Omental fat pad (tissue), 4 donors: ENCODE measurements around the gene ARRDC1. TPM values are rescaled to one million over a fixed set of nuclear protein-coding genes. Genes with fewer than 3 reads are reported as not detected.

ENCODE experiments used
- ATAC-seq: fragments of 150-250 bp; one replicate; pipeline ENCODE4 v1.9.1; 2016; ENCODE audit warnings: mild to moderate bottlenecking, moderate library complexity; ENCODE audit not compliant: low FRiP score
- DNase-seq: peaks from one replicate; pipeline ENCODE4 v3.0.0-alpha.2; 2019; ENCODE audit warnings: low spot score
- total RNA-seq, 4 donors: library from RNA; depleted of rRNA; stranded (reverse); fragments of >200 nt; gene quantifications; one replicate each; pipeline ENCODE4 v1.1.0, GENCODE V29; 2016
- TF ChIP-seq, protein P1 (sequence below), 3 donors: fragments of 450-650 bp; IDR thresholded peaks; one replicate each; pipeline ENCODE4 v1.5.1; 2016 to 2017; ENCODE audit warnings: antibody characterized with exemption in 3 of 3, mild to moderate bottlenecking in 3 of 3, moderate library complexity in 2 of 3

Gene ARRDC1
- total RNA-seq, 4 donors from 2014 or later = 23.4 to 39.2 (median 33.3) TPM

DNA sequence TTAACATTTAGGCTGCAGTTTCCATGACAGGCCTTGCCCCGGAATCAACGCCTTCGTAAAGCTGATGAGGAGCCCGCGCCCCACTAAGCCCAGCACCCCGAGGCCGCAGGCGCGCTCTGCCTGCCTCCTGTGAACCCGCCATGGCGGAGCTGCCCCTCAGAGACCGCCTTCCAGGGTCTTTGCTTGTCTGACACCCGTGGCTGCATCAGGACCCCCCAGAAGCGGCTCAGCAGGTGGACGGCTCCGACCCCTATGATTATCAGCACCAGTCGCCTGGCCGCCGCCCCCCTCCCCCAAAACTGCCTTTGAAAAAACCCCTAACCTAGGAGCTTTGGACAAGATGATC lies 26.3 kb upstream of the ARRDC1 start:
- TF ChIP-seq, protein P1, sequence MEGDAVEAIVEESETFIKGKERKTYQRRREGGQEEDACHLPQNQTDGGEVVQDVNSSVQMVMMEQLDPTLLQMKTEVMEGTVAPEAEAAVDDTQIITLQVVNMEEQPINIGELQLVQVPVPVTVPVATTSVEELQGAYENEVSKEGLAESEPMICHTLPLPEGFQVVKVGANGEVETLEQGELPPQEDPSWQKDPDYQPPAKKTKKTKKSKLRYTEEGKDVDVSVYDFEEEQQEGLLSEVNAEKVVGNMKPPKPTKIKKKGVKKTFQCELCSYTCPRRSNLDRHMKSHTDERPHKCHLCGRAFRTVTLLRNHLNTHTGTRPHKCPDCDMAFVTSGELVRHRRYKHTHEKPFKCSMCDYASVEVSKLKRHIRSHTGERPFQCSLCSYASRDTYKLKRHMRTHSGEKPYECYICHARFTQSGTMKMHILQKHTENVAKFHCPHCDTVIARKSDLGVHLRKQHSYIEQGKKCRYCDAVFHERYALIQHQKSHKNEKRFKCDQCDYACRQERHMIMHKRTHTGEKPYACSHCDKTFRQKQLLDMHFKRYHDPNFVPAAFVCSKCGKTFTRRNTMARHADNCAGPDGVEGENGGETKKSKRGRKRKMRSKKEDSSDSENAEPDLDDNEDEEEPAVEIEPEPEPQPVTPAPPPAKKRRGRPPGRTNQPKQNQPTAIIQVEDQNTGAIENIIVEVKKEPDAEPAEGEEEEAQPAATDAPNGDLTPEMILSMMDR (IDR thresholded peaks at IDR 0.05) = no peak
- DNase-seq (no peak), ATAC-seq (no peak)

DNA sequence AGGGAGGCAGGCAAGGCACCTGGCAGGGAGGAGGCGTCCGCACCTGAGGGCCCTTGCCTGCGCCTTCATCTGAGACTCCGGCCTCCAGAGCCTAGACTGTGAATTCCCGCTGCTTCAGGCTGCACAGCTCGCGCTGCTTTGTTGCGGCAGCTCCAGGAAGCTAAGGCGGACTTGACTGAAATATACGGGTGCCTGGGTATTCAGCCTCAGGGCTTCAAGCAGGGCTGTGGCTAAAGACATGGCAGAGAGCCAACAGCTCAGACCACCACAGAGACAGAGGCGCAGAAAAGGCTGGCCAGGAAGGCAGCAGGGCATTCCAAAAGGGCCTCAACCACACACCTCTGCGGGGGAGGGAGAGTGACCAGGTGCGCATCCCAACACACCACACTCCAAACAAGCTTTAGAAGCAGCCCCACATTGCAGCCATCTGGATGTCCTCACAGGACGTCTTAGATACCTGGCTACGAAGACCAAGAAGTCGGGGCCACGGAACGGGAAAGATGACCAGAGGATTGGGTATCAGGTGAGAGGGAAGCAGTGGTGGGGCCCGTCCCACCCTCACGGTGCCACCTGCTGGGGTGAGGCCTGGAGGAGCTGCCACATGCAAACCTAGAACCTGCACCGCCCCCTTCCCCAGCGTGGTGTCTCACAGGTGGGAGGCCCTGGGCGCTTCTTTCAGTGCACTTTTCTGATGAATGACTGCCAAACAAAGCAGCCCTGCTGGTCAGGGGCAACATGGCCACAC lies 25.1 kb upstream of the ARRDC1 start:
- no peak for ATAC-seq
- TF ChIP-seq, protein P1 (IDR thresholded peaks at IDR 0.05) = no peak
- DNase-seq = no peak

DNA sequence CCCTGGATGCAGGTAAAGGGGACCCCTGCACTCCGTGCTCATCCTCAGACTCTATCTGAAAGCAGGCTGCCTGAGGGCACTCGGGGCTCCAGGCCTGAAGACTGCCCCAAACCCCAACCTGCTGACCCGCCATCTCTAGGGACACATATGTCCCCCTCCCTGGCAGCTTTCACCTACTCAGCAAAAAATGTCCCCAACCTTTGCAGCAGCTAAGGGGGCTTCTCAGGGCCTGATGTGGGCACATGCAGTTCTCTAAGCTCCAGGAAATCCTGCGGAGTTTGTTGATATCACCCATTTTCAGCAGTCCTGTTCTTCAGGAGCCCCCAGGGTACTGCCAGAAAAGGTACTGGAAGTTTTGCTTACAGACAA lies 24.5 kb upstream of the ARRDC1 start:
- ATAC-seq = no peak
- DNase-seq = no peak
- TF ChIP-seq, protein P1 (IDR thresholded peaks at IDR 0.05) = no peak

DNA sequence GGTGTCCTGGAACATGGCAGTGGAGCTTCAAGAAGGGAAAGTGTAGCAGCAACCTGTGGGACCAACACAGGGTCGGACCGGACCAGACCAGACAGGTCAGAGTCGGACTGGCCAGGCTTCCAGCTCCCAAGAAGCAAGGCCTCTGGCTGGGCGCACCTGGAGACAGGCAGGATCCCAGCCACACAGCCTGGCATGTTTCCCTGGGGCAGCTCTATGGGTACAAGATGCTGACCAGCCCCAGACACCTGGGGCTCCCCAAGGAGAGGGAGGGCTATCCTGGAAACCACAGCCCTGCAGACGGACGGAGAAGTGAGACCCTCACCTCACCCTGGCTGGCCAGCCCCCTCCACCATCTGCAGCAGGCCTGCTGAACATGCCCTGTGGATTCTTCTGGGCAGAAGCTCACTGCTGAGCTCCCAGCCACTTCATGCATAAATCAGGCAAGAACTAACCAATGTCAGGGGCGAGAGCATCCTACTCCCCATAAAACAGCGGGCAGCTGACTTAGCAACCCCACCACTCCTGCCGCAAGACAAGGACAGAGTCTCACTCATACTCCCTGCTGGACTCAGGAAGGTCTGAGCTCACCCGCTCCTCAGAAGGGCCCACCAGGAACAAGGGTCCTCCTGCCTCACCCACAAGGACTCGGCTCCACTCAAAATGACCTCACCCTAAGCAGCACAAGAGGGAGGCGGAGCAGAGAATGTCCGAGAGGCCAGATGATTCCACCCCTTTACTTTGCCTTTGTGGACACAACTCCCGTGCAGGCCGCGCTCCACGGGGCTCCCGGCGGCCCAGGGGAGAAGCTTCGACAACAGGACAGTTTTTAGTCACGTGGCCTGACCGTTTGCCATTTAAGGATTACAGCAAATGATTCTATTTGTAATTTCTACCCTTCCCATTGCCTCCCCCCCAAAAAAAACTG lies 23.9 kb upstream of the ARRDC1 start:
- TF ChIP-seq, protein P1 (IDR thresholded peaks at IDR 0.05) = no peak
- no peak for DNase-seq
- ATAC-seq = no peak

DNA sequence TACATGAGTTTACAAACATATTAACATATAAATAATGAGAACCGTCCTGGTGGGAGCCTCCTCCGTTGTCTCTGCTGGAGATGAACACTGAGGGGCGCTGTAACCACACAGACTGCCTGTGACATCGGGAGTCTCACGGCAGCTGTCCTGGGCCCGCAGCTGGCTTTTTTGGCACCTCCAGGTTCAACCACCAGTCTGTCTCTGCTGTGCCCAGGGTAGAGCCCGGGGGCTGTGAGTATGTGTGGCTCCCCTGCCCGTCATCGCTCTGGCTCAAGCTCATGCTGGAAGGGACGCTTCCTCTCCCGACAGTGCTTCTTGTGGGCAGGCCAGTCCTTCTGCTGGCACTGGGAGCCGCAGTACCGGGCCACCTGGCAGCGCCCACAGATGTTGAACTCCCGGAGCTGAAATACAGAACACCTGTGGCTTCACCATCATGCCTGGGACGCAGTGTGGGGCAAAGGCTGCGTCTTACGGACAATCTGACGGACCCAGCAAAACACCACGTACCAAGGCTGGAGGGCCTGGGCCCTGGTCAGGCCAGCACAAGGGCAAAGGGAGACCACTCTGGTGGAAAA lies 23.1 kb upstream of the ARRDC1 start:
- TF ChIP-seq, protein P1 (IDR thresholded peaks at IDR 0.05) = no peak
- ATAC-seq (no peak), DNase-seq (no peak)

DNA sequence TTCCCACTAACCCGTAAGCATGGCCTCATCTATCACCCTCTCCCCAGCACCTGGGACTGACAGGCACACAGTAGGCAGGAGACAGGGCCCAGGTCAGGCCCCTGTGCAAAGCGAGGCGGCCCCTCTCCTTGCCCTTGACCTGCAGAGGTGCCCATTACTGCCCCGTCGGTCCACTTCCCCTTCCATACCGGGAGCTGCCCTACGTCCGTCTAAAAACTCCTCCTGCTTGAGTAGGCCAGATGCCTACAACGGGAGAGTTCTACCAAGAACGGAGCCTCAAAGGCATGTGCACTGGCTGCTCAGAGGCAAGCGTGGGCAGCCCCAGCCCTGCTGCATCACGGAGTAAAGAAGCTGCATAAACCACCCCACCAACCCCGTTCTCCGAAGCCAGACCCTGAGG lies 22.1 kb upstream of the ARRDC1 start:
- DNase-seq = no peak
- TF ChIP-seq, protein P1 (IDR thresholded peaks at IDR 0.05) = no peak
- ATAC-seq = no peak
